Mesodermal cell (in vitro differentiated cells): ENCODE data around the gene OTUD6A.

Experiments used
- H3K27ac ChIP-seq: 2 replicates; pipeline ENCODE4 v1.7.0; 2013; ENCODE audit warnings: mild to moderate bottlenecking, low read depth, low read length, moderate library complexity; ENCODE audit not compliant: severe bottlenecking
- H3K36me3 ChIP-seq: 2 replicates; pipeline ENCODE4 v1.7.1; 2013; ENCODE audit warnings: mild to moderate bottlenecking, low read length, moderate library complexity; ENCODE audit not compliant: control insufficient read depth, insufficient read depth
- H3K4me1 ChIP-seq: one replicate; pipeline ENCODE4 v1.7.1; 2013; ENCODE audit warnings: mild to moderate bottlenecking, low read length; ENCODE audit not compliant: insufficient read depth, control insufficient read depth, poor library complexity, severe bottlenecking
- H3K4me3 ChIP-seq: 2 replicates; pipeline ENCODE4 v1.7.0; 2013; ENCODE audit warnings: low read length, control low read depth, mild to moderate bottlenecking; ENCODE audit not compliant: insufficient read depth, poor library complexity, severe bottlenecking; ENCODE audit errors: extremely low read depth
- H3K9me3 ChIP-seq: 2 replicates; pipeline ENCODE4 v1.7.1; 2013; ENCODE audit warnings: mild to moderate bottlenecking, low read length, moderate library complexity; ENCODE audit not compliant: control insufficient read depth
- WGBS, 2 experiments: methylation state at CpG; one replicate each; pipeline ENCODE4 v1.1.5; 2013; ENCODE audit warnings: missing lambda C conversion rate in 2 of 2; ENCODE audit not compliant: insufficient coverage in 2 of 2; 5-methylcytosine and 5-hydroxymethylcytosine counted together

Gene OTUD6A

GRCh38 chrX:70046978-70047377 lies 15.3 kb upstream of the OTUD6A start:
- H3K27ac ChIP-seq = no peak overlapping the region
- H3K9me3 ChIP-seq = no peaks in the 10 kb centered on the region
- no peak overlapping the region for H3K4me3 ChIP-seq
- no peaks in the 10 kb centered on the region for H3K36me3 ChIP-seq
- H3K4me1 ChIP-seq = no peaks in the 10 kb centered on the region

DNA sequence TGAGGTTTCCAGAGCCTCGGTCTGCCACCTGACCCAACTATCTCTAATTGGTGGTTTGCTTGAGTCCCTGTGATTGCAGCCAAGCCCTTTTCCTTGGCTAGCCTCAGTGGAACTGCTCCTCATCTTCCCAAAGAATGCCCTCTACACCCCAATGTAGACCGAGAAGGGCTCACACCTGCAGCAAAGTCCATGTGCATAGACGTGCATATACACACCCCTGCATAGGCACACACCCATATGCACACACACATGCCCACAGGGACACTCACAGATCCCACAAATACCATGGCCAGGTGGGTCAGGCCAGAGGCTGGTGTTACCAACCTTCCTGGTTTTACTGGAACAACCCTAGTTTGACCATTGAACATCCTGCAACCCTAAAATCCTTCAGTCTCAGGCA lies 12.9 kb upstream of the OTUD6A start:
- Histone ChIP-seq H3K4me3 (no peak overlapping the region), H3K9me3 (no peaks in the 10 kb centered on the region)
- WGBS, 2 experiments = no CpG with 5 or more reads among the region's 3 CpGs

GRCh38 chrX:70049925-70050324 lies 12.3 kb upstream of the OTUD6A start, which contains the start of gene AWAT2:
Gene AWAT2, minus strand, starts transcription at chrX:70049938. Its CDS starts 6 bp downstream, at chrX:70049932.
- WGBS, 2 experiments = 83 to 84% methylated on average over 1 to 2 of the region's 4 CpGs
- Histone ChIP-seq H3K27ac (no peak within 1 kb of the TSS), H3K36me3 (no peaks in the 10 kb centered on the region), H3K4me1 (no peaks in the 10 kb centered on the region), H3K9me3 (no peaks in the 10 kb centered on the region), H3K4me3 (no peak within 1 kb of the TSS)

More for the DNA sequence above, 12.9 kb upstream of the OTUD6A start:
- Histone ChIP-seq H3K27ac (no peak overlapping the region), H3K36me3 (no peaks in the 10 kb centered on the region), H3K4me1 (no peaks in the 10 kb centered on the region)

- no peaks in the 10 kb centered on the region for H3K9me3 ChIP-seq
- no peaks in the 10 kb centered on the region for H3K4me1 ChIP-seq
- 50 to 68% methylated on average over 2 to 5 of the region's 11 CpGs for WGBS, 2 experiments
- H3K36me3 ChIP-seq = no peaks in the 10 kb centered on the region
- no peak overlapping the region for H3K4me3 ChIP-seq
- H3K27ac ChIP-seq = no peak overlapping the region
Observed at GRCh38 chrX:70052895-70053615, 9.2 kb upstream of the OTUD6A start.

DNA sequence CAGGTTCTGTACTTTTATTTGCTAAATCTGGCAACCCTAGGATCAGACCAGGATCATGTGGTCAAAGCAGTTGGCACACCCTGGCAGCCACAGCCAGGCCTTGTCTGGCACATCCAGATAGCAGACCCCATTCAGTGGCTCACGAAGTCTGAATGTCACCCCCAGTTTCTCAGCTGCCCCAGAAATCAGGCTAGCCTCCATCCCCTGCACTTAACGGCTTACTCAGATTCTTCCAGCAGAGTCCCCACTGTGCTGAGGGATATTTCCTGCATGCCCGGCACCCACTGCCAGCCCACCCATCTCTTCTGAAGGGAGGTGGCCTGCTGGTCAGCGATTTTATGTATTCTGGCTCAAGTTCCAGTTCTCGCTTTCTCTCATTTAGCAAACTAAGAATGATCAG lies 7.9 kb upstream of the OTUD6A start:
- Histone ChIP-seq H3K4me3 (no peak overlapping the region), H3K9me3 (no peaks in the 10 kb centered on the region), H3K27ac (no peak overlapping the region), H3K4me1 (no peaks in the 10 kb centered on the region), H3K36me3 (no peaks in the 10 kb centered on the region)
- 83 to 90% methylated on average over 1 to 3 of the region's 5 CpGs for WGBS, 2 experiments

GRCh38 chrX:70062961-70063550 lies 799 bp downstream of the OTUD6A start:
- Histone ChIP-seq H3K27ac (no peak overlapping the region), H3K9me3 (no peaks in the 10 kb centered on the region), H3K4me1 (no peaks in the 10 kb centered on the region), H3K36me3 (no peaks in the 10 kb centered on the region), H3K4me3 (no peak overlapping the region)
- WGBS, 2 experiments = 93 to 96% methylated on average over 35 to 41 of the region's 52 CpGs

DNA sequence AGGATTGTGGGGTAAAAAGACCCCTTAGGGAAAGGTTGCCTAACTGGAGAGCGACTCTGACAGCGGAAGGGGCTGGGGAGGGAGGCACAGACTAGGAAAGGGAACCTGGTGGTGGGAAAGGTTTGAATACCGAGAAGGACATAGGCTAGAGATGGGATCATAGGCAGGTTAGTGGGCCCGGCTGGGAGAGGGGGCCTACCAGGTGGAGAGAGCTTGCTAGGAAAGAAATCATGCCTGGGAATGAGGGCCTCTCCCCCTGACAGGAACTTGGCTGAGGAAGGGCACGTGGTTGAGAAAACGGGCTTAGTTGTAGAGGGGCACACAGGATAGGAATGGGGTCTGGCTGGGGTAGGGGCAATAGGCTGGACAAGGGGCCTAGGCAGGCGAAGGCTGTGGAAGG lies 4.4 kb downstream of the OTUD6A start:
- H3K4me3 ChIP-seq = no peak overlapping the region
- H3K9me3 ChIP-seq = no peaks in the 10 kb centered on the region
- 91 to 97% methylated on average over 3 to 5 of the region's 7 CpGs for WGBS, 2 experiments
- H3K4me1 ChIP-seq = no peaks in the 10 kb centered on the region
- H3K36me3 ChIP-seq = no peaks in the 10 kb centered on the region
- H3K27ac ChIP-seq = no peak overlapping the region

DNA sequence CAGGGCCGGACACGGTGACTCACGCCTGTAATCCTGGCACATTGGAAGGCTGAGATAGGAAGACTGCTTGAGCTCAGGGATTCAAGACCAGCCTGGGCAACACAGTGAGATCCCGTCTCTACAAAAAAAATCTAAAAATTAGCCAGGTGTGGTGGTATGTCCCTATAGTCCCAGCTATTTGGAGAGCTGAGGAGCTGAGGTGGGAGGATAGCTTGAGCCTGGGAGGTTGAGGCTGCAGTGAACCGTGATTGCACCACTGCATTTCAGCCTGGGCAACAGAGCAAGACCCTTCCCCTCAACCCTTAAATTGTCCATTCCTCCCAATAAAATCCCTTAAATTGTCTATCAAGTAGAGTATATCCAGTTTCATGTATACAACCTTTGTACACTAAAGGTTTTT lies 17.0 kb downstream of the OTUD6A start:
- Histone ChIP-seq H3K9me3 (no peaks in the 10 kb centered on the region), H3K27ac (no peak overlapping the region)
- WGBS, 2 experiments = 97 to 100% methylated on average over 2 to 3 of the region's 5 CpGs

GRCh38 chrX:70079870-70080269 lies 17.6 kb downstream of the OTUD6A start:
- no peaks in the 10 kb centered on the region for H3K9me3 ChIP-seq
- no peak overlapping the region for H3K27ac ChIP-seq
- H3K4me3 ChIP-seq = no peak overlapping the region
- H3K36me3 ChIP-seq = no peaks in the 10 kb centered on the region
- WGBS, 2 experiments = no CpG with 5 or more reads among the region's 3 CpGs
- no peaks in the 10 kb centered on the region for H3K4me1 ChIP-seq

More for the DNA sequence above, 17.0 kb downstream of the OTUD6A start:
- Histone ChIP-seq H3K36me3 (no peaks in the 10 kb centered on the region), H3K4me3 (no peak overlapping the region), H3K4me1 (no peaks in the 10 kb centered on the region)

- Histone ChIP-seq H3K4me3 (no peak overlapping the region), H3K27ac (no peak overlapping the region), H3K4me1 (no peaks in the 10 kb centered on the region), H3K9me3 (no peaks in the 10 kb centered on the region), H3K36me3 (no peaks in the 10 kb centered on the region)
- WGBS, 2 experiments = 80 to 82% methylated on average over 1 to 4 of the region's 4 CpGs
Observed at GRCh38 chrX:70082723-70083122, 20.5 kb downstream of the OTUD6A start.

DNA sequence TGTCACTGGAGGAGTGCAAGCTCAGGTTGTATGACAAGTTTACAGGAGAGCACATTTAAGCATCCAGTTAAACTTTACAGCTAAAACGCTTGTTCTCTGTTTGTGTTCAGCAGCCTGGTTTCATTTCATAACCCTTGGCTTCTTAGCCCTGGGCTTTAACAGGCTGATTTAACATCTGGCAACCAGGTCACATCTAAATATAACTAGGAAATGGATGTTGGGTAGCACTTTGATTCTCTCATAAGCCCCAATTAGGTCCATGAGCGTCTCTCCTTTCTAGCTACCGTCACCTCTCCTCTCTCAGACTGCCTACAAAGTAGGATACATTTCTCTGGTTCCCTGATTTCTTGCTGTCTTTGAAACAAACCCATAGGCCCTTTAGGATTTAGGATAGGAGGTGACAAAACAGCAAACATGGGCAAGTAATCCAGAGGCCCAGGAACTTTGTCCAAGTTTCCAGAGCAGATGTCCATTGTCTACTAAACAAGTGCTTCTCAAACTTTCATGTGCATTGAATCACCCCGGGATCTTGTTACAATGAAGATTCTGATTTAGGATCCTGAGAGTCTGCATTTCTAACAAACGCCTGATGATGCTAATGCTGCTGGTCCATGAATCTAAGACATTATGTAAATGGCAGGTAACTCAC lies 22.5 kb downstream of the OTUD6A start:
- 100% methylated on average over 1 of the region's 5 CpGs; no CpG with 5 or more reads in 1 of the 2 experiments for WGBS, 2 experiments
- H3K4me1 ChIP-seq = peaks cover 2% of the 10 kb centered on the region
- no peak overlapping the region for H3K27ac ChIP-seq
- H3K36me3 ChIP-seq = no peaks in the 10 kb centered on the region
- H3K4me3 ChIP-seq = no peak overlapping the region
- H3K9me3 ChIP-seq = no peaks in the 10 kb centered on the region
